ENCODE measurements around the gene TUSC2.

- TF ChIP-seq GABPA (IDR thresholded peaks at IDR 0.05; ENCODE audit: low read depth), result no peak
- TF ChIP-seq CTCF (IDR thresholded peaks at IDR 0.05 in 2 of 3, conservative IDR thresholded peaks at IDR 0.05 in 1 of 3; ENCODE audit: control insufficient read depth in 2 of 3, extremely low read depth in 1 of 3, insufficient read depth in 1 of 3, low read depth in 3 of 3, low read length in 3 of 3), result no peak
- no peak for TF ChIP-seq NR2C1 (IDR thresholded peaks at IDR 0.05)
- no peak for TF ChIP-seq POLR2AphosphoS5 (IDR thresholded peaks at IDR 0.05; ENCODE audit: low read length)
- TF ChIP-seq ZNF274 (IDR thresholded peaks at IDR 0.05; ENCODE audit: insufficient read depth, insufficient read length), result no peak
- no peak for TF ChIP-seq ZNF24 (IDR thresholded peaks at IDR 0.05)
- no peak for TF ChIP-seq NBN (IDR thresholded peaks at IDR 0.05)
- TF ChIP-seq RCOR1 (conservative IDR thresholded peaks at IDR 0.05; ENCODE audit: low read depth, low read length), result no peak
- no peak for TF ChIP-seq RAD21 (IDR thresholded peaks at IDR 0.05; ENCODE audit: insufficient read depth, low read depth, low read length)
- TF ChIP-seq YY1 (IDR thresholded peaks at IDR 0.05; ENCODE audit: low read depth, low read length), result no peak
- TF ChIP-seq ATF3 (IDR thresholded peaks at IDR 0.05; ENCODE audit: borderline replicate concordance, extremely low read depth, low read depth, low read length), result no peak
- no peak for TF ChIP-seq TARDBP (IDR thresholded peaks at IDR 0.05; ENCODE audit: borderline replicate concordance)
- no peak for TF ChIP-seq JUNB (IDR thresholded peaks at IDR 0.05)
Observed at GRCh38 chr3:50275141-50275995, 52.7 kb downstream of the TUSC2 start.
